HG03342 (cell line): ENCODE results near the gene FUS.

Source experiments
- ATAC-seq: cut with Tn5 transposase; IDR thresholded peaks from one replicate; pipeline ENCODE4 v1.9.1; 2021; ENCODE audit warnings: mild to moderate bottlenecking, moderate library complexity; ENCODE audit not compliant: unreplicated experiment

FUS gene

DNA sequence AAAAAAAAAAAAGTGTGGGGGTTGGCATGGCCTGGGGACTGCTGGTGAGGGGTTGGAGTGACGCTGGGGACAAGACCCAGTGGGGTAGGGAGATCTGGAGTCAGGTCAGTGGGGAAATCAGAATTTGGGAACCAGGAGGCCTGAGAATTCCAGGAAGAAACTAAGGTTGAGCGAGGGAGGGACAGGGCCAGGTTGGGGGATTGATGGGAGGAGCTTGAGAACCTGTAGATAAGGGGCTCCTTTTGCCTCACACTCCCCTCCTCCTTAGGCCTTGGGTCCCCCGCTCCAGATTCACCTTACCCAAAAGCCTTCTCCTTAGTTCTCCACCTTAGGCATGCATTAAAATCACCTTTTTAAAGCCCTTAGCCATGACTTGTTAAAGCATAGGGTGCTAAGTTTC is 45.3 kb downstream of the FUS start:
- ATAC-seq = no peak

DNA sequence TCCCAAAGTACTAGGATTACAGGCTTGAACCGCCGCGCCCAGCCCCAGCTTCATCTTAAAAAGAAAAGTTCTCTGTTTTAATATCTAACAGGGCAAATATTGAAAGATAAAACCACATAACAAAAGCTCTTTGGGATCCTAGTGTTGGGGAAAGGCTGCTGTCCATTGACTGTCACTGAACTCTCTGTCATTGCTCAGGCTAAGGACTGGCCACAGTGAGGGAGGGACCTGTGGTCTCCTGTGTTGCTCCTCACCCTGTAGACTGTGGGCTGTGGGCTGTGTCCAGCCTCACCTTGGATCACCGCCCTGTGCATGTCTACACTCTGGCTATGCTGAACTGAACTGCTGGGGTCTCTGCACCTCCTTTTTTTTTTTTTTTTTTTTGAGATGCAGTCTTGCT is 48.3 kb downstream of the FUS start:
- ATAC-seq = no peak

DNA sequence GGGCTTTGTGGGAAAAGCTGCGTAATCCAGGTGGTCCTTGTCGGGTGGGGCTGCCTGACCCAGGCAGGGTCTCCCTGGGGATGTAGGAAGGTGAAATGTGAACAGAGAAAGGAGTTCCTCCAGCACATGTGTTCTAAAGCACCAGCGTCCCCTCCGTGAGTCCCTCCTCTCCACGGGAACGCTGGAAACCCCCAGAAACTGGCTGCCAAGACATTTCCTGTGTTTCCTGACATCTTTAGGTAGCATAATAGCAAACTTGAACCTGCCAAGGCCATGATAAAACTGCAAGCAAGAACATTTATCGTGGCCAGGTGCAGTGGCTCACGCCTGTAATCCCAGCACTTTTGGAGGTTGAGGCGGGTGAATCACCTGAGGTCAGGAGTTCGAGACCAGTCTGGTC is 49.6 kb downstream of the FUS start:
- no peak for ATAC-seq

DNA sequence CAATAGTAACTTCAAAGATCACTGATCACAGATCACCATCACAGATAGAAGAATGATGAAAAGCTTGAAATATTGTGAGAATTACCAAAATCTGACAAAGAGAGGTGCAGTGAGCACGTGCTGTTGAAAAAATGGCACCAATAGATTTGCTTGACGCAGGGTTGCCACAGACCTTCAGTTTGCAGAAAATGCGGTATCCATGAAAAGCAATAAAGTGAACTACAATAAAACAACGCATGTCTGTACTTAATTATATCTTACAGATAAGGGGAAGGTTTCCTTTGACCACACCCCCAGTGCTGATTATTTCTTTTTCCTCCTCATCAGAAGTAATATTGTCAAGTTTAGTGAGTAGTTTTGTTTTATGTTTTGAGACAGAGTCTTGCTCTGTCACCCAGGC is 58.1 kb downstream of the FUS start:
- no peak for ATAC-seq
